HCT116 (cell line): ENCODE data around the gene ADAMTS16.

ENCODE experiments used
- CBX3 ChIP-seq: IDR thresholded peaks from 2 replicates; pipeline ENCODE4 v1.6.1; 2012; ENCODE audit warnings: low read depth
- CTCF ChIP-seq, 3 experiments: fragments of 200-600 bp in 1 of 3; sonication (generic) in 1 of 3; IDR thresholded peaks in 2 of 3; conservative IDR thresholded peaks in 1 of 3; 2 replicates each; pipeline ENCODE4 v1.5.1; 2012 to 2017; ENCODE audit warnings: low read depth in 2 of 3, low read length in 2 of 3, antibody characterized with exemption in 1 of 3, borderline replicate concordance in 1 of 3, control low read depth in 1 of 3, mild to moderate bottlenecking in 1 of 3, mixed read lengths in 1 of 3, mixed run types in 1 of 3, moderate library complexity in 1 of 3; ENCODE audit not compliant: insufficient read depth in 1 of 3
- EZH2phosphoT487 ChIP-seq: fragments of 200-600 bp; IDR thresholded peaks from 2 replicates; pipeline ENCODE4 v1.6.1; 2018; ENCODE audit warnings: antibody characterized with exemption, borderline replicate concordance
- FOSL1 ChIP-seq: IDR thresholded peaks from 2 replicates; pipeline ENCODE4 v1.6.1; 2012; ENCODE audit warnings: low read depth
- JUND ChIP-seq: IDR thresholded peaks from 2 replicates; pipeline ENCODE4 v1.6.1; 2012
- MAX ChIP-seq: IDR thresholded peaks from 2 replicates; pipeline ENCODE4 v1.6.1; 2012
- POLR2A ChIP-seq: IDR thresholded peaks from 2 replicates; pipeline ENCODE4 v1.7.0; 2011; ENCODE audit warnings: borderline replicate concordance; ENCODE audit not compliant: insufficient read depth, insufficient read length; ENCODE audit errors: extremely low read depth
- REST ChIP-seq: IDR thresholded peaks from 2 replicates; pipeline ENCODE4 v1.6.1; 2012; ENCODE audit warnings: low read depth
- YY1 ChIP-seq: IDR thresholded peaks from 2 replicates; pipeline ENCODE4 v1.6.1; 2011; ENCODE audit warnings: low read length, low read depth, moderate library complexity, mild to moderate bottlenecking; ENCODE audit not compliant: insufficient replicate concordance; ENCODE audit errors: extremely low read depth

- TF ChIP-seq JUND (no peak), CTCF (IDR thresholded peaks at IDR 0.05 in 2 of 3, conservative IDR thresholded peaks at IDR 0.05 in 1 of 3; ENCODE audit: borderline replicate concordance in 1 of 3, insufficient read depth in 1 of 3, low read depth in 2 of 3, low read length in 2 of 3) (no peak), POLR2A (no peak), CBX3 (no peak), MAX (no peak), YY1 (no peak), REST (no peak), FOSL1 (no peak), EZH2phosphoT487 (no peak)
These were observed 100.1 kb downstream of the ADAMTS16 start for GRCh38 chr5:5240234-5240633.
